ENCODE data around the gene KCNQ5.

Gene KCNQ5

GRCh38 chr6:72826744-72827438 is 205.0 kb downstream of the KCNQ5 start:
- Mint-ChIP-seq H3K27ac (no peak overlapping the region), H3K4me3 (no peak overlapping the region), H3K36me3 (ENCODE audit: low read depth) (peaks cover 6% of the 10 kb centered on the region), H3K4me1 (peaks cover 8% of the 10 kb centered on the region), H3K27me3 (ENCODE audit: low read depth, poor library complexity) (peaks cover 5% of the 10 kb centered on the region), H3K9me3 (peaks cover 16% of the 10 kb centered on the region)
- no peak for TF ChIP-seq CTCF (IDR thresholded peaks at IDR 0.05)
- no peak for DNase-seq

- DNase-seq = no peak
- TF ChIP-seq CTCF (IDR thresholded peaks at IDR 0.05) = no peak
- Mint-ChIP-seq H3K36me3 (ENCODE audit: low read depth) (peaks cover 6% of the 10 kb centered on the region), H3K27me3 (ENCODE audit: low read depth, poor library complexity) (peaks cover 5% of the 10 kb centered on the region), H3K27ac (no peak overlapping the region), H3K4me1 (peaks cover 8% of the 10 kb centered on the region), H3K9me3 (peaks cover 16% of the 10 kb centered on the region), H3K4me3 (no peak overlapping the region)
Measured at GRCh38 chr6:72828904-72829303, 207.0 kb downstream of the KCNQ5 start.

GRCh38 chr6:72832271-72832670 is 210.4 kb downstream of the KCNQ5 start:
- Mint-ChIP-seq H3K27me3 (ENCODE audit: low read depth, poor library complexity) (peaks cover 5% of the 10 kb centered on the region), H3K36me3 (ENCODE audit: low read depth) (peaks cover 6% of the 10 kb centered on the region), H3K4me1 (no peaks in the 10 kb centered on the region), H3K9me3 (peaks cover 16% of the 10 kb centered on the region), H3K4me3 (no peak overlapping the region), H3K27ac (no peak overlapping the region)
- DNase-seq = no peak
- TF ChIP-seq CTCF (IDR thresholded peaks at IDR 0.05) = no peak

- no peak overlapping the region for H3K4me3 Mint-ChIP-seq
- H3K9me3 Mint-ChIP-seq = peaks cover 2% of the 10 kb centered on the region
- DNase-seq = no peak
- H3K27ac Mint-ChIP-seq = no peak overlapping the region
- no peaks in the 10 kb centered on the region for H3K36me3 Mint-ChIP-seq (ENCODE audit: low read depth)
- H3K27me3 Mint-ChIP-seq (ENCODE audit: low read depth, poor library complexity) = no peaks in the 10 kb centered on the region
- TF ChIP-seq CTCF (IDR thresholded peaks at IDR 0.05) = no peak
- peaks cover 6% of the 10 kb centered on the region for H3K4me1 Mint-ChIP-seq
Measured at GRCh38 chr6:72835749-72836148, 213.9 kb downstream of the KCNQ5 start.

- Mint-ChIP-seq H3K4me1 (peaks cover 9% of the 10 kb centered on the region), H3K27ac (no peak overlapping the region), H3K4me3 (no peak overlapping the region), H3K9me3 (peaks cover under 1% of the 10 kb centered on the region), H3K27me3 (ENCODE audit: low read depth, poor library complexity) (peaks cover 2% of the 10 kb centered on the region), H3K36me3 (ENCODE audit: low read depth) (no peaks in the 10 kb centered on the region)
- no peak for DNase-seq
- no peak for TF ChIP-seq CTCF (IDR thresholded peaks at IDR 0.05)
Measured at GRCh38 chr6:72836971-72837370, 215.1 kb downstream of the KCNQ5 start.

- no peak for DNase-seq
- H3K27me3 Mint-ChIP-seq (ENCODE audit: low read depth, poor library complexity) = peaks cover 2% of the 10 kb centered on the region
- no peak overlapping the region for H3K27ac Mint-ChIP-seq
- peaks cover 12% of the 10 kb centered on the region for H3K4me1 Mint-ChIP-seq
- no peak overlapping the region for H3K4me3 Mint-ChIP-seq
- H3K36me3 Mint-ChIP-seq (ENCODE audit: low read depth) = no peaks in the 10 kb centered on the region
- no peak for TF ChIP-seq CTCF (IDR thresholded peaks at IDR 0.05)
- peaks cover 10% of the 10 kb centered on the region for H3K9me3 Mint-ChIP-seq
Measured at GRCh38 chr6:72841195-72841594, 219.3 kb downstream of the KCNQ5 start.
